ENCODE results near the gene ZNF750.

ZNF750 gene

GRCh38 chr17:82860606-82861392, 21.0 kb upstream of the ZNF750 start:
- no peak for TF ChIP-seq TAF1 (IDR thresholded peaks at IDR 0.05; ENCODE audit: borderline replicate concordance, insufficient read depth, low read length)

- TF ChIP-seq FOXP2 (optimal IDR thresholded peaks at IDR 0.05; ENCODE audit: borderline replicate concordance, extremely low read depth, extremely low read length, insufficient read depth), result peak; percentile 69
- TF ChIP-seq SIN3A (IDR thresholded peaks at IDR 0.05; ENCODE audit: borderline replicate concordance, insufficient read depth, low read length), result no peak
These were observed 19.9 kb upstream of the ZNF750 start for GRCh38 chr17:82859431-82860403.

- no peak for TF ChIP-seq REST (IDR thresholded peaks at IDR 0.05; ENCODE audit: insufficient read depth in 1 of 2, low read depth in 2 of 2, low read length in 2 of 2)
- TF ChIP-seq FOXP2 (optimal IDR thresholded peaks at IDR 0.05; ENCODE audit: borderline replicate concordance, extremely low read depth, extremely low read length, insufficient read depth), result no peak
- TF ChIP-seq SIN3A (IDR thresholded peaks at IDR 0.05; ENCODE audit: borderline replicate concordance, insufficient read depth, low read length), result no peak
- TF ChIP-seq TAF1 (IDR thresholded peaks at IDR 0.05; ENCODE audit: borderline replicate concordance, insufficient read depth, low read length), result no peak
- TF ChIP-seq POLR2AphosphoS5 (IDR thresholded peaks at IDR 0.05; ENCODE audit: low read depth, low read length), result no peak
These were observed 18.7 kb upstream of the ZNF750 start for GRCh38 chr17:82858376-82859126.

GRCh38 chr17:82856361-82856760, 16.5 kb upstream of the ZNF750 start:
- TF ChIP-seq SIN3A (IDR thresholded peaks at IDR 0.05; ENCODE audit: borderline replicate concordance, insufficient read depth, low read length) (no peak), REST (IDR thresholded peaks at IDR 0.05; ENCODE audit: insufficient read depth in 1 of 2, low read depth in 2 of 2, low read length in 2 of 2) (no peak), FOXP2 (optimal IDR thresholded peaks at IDR 0.05; ENCODE audit: borderline replicate concordance, extremely low read depth, extremely low read length, insufficient read depth) (no peak), TAF1 (IDR thresholded peaks at IDR 0.05; ENCODE audit: borderline replicate concordance, insufficient read depth, low read length) (no peak), POLR2AphosphoS5 (IDR thresholded peaks at IDR 0.05; ENCODE audit: low read depth, low read length) (no peak)

- TF ChIP-seq SIN3A (IDR thresholded peaks at IDR 0.05; ENCODE audit: borderline replicate concordance, insufficient read depth, low read length) (no peak), FOXP2 (optimal IDR thresholded peaks at IDR 0.05; ENCODE audit: borderline replicate concordance, extremely low read depth, extremely low read length, insufficient read depth) (no peak), TAF1 (IDR thresholded peaks at IDR 0.05; ENCODE audit: borderline replicate concordance, insufficient read depth, low read length) (no peak), REST (IDR thresholded peaks at IDR 0.05; ENCODE audit: insufficient read depth in 1 of 2, low read depth in 2 of 2, low read length in 2 of 2) (no peak), POLR2AphosphoS5 (IDR thresholded peaks at IDR 0.05; ENCODE audit: low read depth, low read length) (no peak)
These were observed 14.4 kb upstream of the ZNF750 start for GRCh38 chr17:82854226-82854625.
